ENCODE results near the gene GAS2.
"Not testable (repeated sequence)": the region's sequence is repeated elsewhere in the genome, so short reads cannot be mapped to it uniquely, and the experiment has no call there.

Gene GAS2

GRCh38 chr11:22666325-22666687 lies at the start of gene GAS2:
Gene GAS2, plus strand, starts transcription at chr11:22666611. Its CDS starts 8,259 bp downstream, at chr11:22674870.
- DNase-seq: no peak

- no peak for DNase-seq
These were observed 48.5 kb upstream of the GAS2 start for GRCh38 chr11:22617868-22618267.

- DNase-seq: peak; percentile 2
These were observed 41.5 kb upstream of the GAS2 start for GRCh38 chr11:22624742-22625447.

- DNase-seq: peak; percentile 73
These were observed 40.7 kb upstream of the GAS2 start, which contains the start of gene FANCF for GRCh38 chr11:22625448-22626287. Gene FANCF, minus strand, starts transcription at chr11:22625823. Its CDS starts 13 bp downstream, at chr11:22625810.

GRCh38 chr11:22626573-22627239 lies 39.7 kb upstream of the GAS2 start:
- no peak for DNase-seq

- DNase-seq: no peak
These were observed 39.0 kb upstream of the GAS2 start for GRCh38 chr11:22627421-22627820.

GRCh38 chr11:22633354-22633902 lies 33.0 kb upstream of the GAS2 start:
- DNase-seq: no peak

GRCh38 chr11:22634897-22635629 lies 31.3 kb upstream of the GAS2 start:
- DNase-seq: no peak

GRCh38 chr11:22635689-22636088 lies 30.7 kb upstream of the GAS2 start:
- no peak for DNase-seq

GRCh38 chr11:22640862-22641261 lies 25.5 kb upstream of the GAS2 start:
- DNase-seq: no peak

- no peak for DNase-seq
These were observed 24.9 kb upstream of the GAS2 start for GRCh38 chr11:22641559-22641958.

GRCh38 chr11:22652346-22652745 lies 14.1 kb upstream of the GAS2 start:
- not testable (repeated sequence) for DNase-seq

- DNase-seq: no peak
These were observed 10.3 kb upstream of the GAS2 start for GRCh38 chr11:22656130-22656529.

GRCh38 chr11:22657101-22657694 lies 9.2 kb upstream of the GAS2 start:
- DNase-seq: no peak

- no peak for DNase-seq
These were observed 6.6 kb upstream of the GAS2 start for GRCh38 chr11:22659783-22660182.

GRCh38 chr11:22666688-22667439 lies 453 bp downstream of the GAS2 start:
- DNase-seq: no peak

GRCh38 chr11:22668005-22668796 lies 1.8 kb downstream of the GAS2 start:
- no peak for DNase-seq

- no peak for DNase-seq
These were observed 3.0 kb downstream of the GAS2 start for GRCh38 chr11:22669368-22669767.

- no peak for DNase-seq
These were observed 4.4 kb downstream of the GAS2 start for GRCh38 chr11:22670830-22671229.

GRCh38 chr11:22671751-22672150 lies 5.3 kb downstream of the GAS2 start:
- no peak for DNase-seq
